ENCODE measurements around the gene ATRIP. TPM values are rescaled to one million over a fixed set of nuclear protein-coding genes. Genes with fewer than 3 reads are reported as not detected.

Gene ATRIP
- total RNA-seq, 1 donor, result 7.8 TPM

GRCh38 chr3:48406443-48407431 lies 39.8 kb upstream of the ATRIP start:
- H3K4me3 ChIP-seq (ENCODE audit: low read depth, low read length), result no peak overlapping the region
- TF ChIP-seq, protein P1, sequence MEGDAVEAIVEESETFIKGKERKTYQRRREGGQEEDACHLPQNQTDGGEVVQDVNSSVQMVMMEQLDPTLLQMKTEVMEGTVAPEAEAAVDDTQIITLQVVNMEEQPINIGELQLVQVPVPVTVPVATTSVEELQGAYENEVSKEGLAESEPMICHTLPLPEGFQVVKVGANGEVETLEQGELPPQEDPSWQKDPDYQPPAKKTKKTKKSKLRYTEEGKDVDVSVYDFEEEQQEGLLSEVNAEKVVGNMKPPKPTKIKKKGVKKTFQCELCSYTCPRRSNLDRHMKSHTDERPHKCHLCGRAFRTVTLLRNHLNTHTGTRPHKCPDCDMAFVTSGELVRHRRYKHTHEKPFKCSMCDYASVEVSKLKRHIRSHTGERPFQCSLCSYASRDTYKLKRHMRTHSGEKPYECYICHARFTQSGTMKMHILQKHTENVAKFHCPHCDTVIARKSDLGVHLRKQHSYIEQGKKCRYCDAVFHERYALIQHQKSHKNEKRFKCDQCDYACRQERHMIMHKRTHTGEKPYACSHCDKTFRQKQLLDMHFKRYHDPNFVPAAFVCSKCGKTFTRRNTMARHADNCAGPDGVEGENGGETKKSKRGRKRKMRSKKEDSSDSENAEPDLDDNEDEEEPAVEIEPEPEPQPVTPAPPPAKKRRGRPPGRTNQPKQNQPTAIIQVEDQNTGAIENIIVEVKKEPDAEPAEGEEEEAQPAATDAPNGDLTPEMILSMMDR (IDR thresholded peaks at IDR 0.05; ENCODE audit: insufficient read depth, low read depth, low read length), result no peak
- DNase-seq (ENCODE audit: low read depth), result no peak

- H3K4me3 ChIP-seq (ENCODE audit: low read depth, low read length), result no peak overlapping the region
- no peak for DNase-seq (ENCODE audit: low read depth)
- TF ChIP-seq, protein P1 (IDR thresholded peaks at IDR 0.05; ENCODE audit: insufficient read depth, low read depth, low read length), result no peak
Observed at GRCh38 chr3:48407542-48408099, 38.9 kb upstream of the ATRIP start.

- H3K4me3 ChIP-seq (ENCODE audit: low read depth, low read length), result no peak overlapping the region
- DNase-seq (ENCODE audit: low read depth), result no peak
- TF ChIP-seq, protein P1 (IDR thresholded peaks at IDR 0.05; ENCODE audit: insufficient read depth, low read depth, low read length), result no peak
Observed at GRCh38 chr3:48408823-48409281, 37.7 kb upstream of the ATRIP start.

DNA sequence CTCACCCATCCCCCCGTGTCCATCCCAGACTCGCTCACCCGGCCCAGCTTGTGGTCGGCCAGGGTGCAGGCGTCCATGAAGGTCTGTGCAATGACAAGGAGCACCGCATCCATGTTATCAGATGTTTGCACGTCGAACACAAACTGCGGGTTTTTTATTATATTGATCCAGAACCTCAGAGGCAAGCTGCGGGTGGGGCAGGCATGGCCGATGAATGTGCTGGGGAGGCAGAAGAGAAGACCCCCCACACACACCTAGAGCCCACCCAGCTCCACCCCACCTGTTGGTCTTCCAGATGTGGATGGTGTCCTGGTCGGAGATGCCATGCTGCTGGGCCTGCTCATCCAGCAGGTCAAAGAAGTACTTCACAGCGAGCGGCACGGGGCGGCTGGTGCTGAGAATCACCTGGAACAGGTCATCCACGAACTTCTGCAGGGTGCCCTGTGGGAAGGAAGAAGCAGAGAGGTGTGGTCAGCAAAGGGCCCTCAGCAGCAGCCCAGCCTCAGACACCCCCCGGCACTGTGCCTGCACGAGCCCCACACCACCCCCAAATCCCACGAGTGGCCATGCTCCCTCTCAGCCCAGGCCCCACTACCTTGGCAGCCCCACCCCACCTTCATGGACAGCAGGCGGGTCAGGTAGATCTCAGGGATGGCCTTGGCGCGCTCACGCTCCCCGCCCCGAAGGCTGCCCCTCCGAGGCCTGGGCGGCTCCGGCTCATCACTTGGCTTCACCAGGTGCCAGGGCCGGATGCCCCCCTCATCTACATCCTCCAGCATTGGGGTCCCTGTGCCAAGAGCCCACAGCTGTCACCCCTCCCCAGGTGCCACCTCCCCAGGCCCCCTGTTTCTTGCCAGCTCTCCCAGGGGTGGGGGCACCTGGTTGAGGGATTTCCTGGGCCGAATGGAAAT lies 37.0 kb upstream of the ATRIP start:
- TF ChIP-seq, protein P1 (IDR thresholded peaks at IDR 0.05; ENCODE audit: insufficient read depth, low read depth, low read length), result no peak
- no peak for DNase-seq (ENCODE audit: low read depth)
- no peak overlapping the region for H3K4me3 ChIP-seq (ENCODE audit: low read depth, low read length)

DNA sequence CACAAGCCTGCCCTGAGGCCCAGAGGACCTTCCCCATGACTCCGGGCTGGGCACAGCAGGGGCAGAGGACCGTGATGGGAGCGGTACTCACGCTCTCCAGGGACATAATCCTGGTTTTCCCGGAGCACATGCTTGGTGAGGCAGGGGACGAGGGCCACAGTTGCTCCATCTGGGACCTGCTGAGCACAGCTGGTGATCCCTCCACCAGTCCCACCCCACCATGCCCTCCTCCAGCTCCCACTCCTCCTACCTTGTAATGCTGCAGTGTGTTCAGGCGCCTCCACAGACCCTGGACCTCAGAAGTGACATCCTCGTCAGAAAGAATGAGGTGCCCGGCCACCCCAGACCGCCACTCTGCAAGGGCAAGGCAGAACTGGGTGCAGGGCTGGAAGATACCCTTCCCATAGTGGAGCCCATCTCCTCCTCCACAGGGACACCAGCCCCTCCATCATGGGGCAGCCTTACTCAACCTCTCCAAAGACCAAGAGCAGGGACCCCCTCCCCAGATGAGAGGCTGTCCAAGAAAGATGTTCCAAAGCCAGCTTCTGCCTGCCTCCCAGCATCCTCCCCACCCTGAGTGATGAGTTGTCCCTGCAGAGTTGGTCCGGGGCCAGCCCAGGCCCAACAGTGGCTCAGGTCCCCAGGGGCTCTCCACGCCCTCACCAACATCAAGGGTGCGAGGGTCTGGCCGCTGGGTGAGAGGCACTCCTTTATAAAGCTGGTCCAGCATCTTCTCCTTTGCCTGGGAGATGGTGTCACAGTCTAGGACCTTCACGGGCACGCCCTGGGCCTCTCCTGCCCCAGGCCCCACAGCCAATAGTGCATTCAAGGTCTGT lies 36.1 kb upstream of the ATRIP start:
- H3K4me3 ChIP-seq (ENCODE audit: low read depth, low read length), result no peak overlapping the region
- TF ChIP-seq, protein P1 (IDR thresholded peaks at IDR 0.05; ENCODE audit: insufficient read depth, low read depth, low read length), result no peak
- DNase-seq (ENCODE audit: low read depth), result no peak
